Activated B cell treated with CpG ODN at 0.5 μM for 24 hours (primary cell): ENCODE results near the gene GRK1. TPM values are rescaled to one million over a fixed set of nuclear protein-coding genes. Genes with fewer than 3 reads are reported as not detected.
"Not testable (repeated sequence)": the region's sequence is repeated elsewhere in the genome, so short reads cannot be mapped to it uniquely, and the experiment has no call there.

ENCODE experiments used
- ATAC-seq: fragments of 200-7000 bp; cut with Tn5 transposase; one replicate; pipeline ENCODE4 v1.10.0; 2021; ENCODE audit warnings: low read depth, mild to moderate bottlenecking, moderate library complexity
- CTCF ChIA-PET: fragments of 350-600 bp; sonication (Branson Sonifier 250); formaldehyde crosslinking; loops from one replicate; lab custom pipeline; 2021; ENCODE audit warnings: antibody characterized with exemption; lab: Charles Lee
- POLR2A ChIA-PET: fragments of 350-600 bp; sonication (Branson Sonifier 250); formaldehyde crosslinking; loops from one replicate; lab custom pipeline; 2021; ENCODE audit warnings: antibody characterized with exemption; lab: Charles Lee
- DNase-seq: peaks from one replicate; pipeline ENCODE4 v3.0.0; 2022
- H3K27ac Mint-ChIP-seq: one replicate; pipeline ENCODE4 v1.8.0; 2020; ENCODE audit warnings: mixed read lengths
- H3K27me3 Mint-ChIP-seq: one replicate; pipeline ENCODE4 v1.8.0; 2021; ENCODE audit warnings: mixed read lengths
- H3K36me3 Mint-ChIP-seq: one replicate; pipeline ENCODE4 v1.8.0; 2021; ENCODE audit warnings: low read depth, mixed read lengths
- H3K4me1 Mint-ChIP-seq: one replicate; pipeline ENCODE4 v1.8.0; 2021; ENCODE audit warnings: mixed read lengths
- H3K4me3 Mint-ChIP-seq: one replicate; pipeline ENCODE4 v1.8.0; 2020; ENCODE audit warnings: mild to moderate bottlenecking, mixed read lengths
- H3K9me3 Mint-ChIP-seq: one replicate; pipeline ENCODE4 v1.8.0; 2020; ENCODE audit warnings: mixed read lengths
- intact Hi-C: fragments of 100-400 bp; cut with micrococcal nuclease; formaldehyde crosslinking; loops from one replicate; pipeline ENCODE4 v1.15.1; 2024
- total RNA-seq: library from RNA; stranded (reverse); gene quantifications from 2 replicates; pipeline ENCODE4 v1.2.3, GENCODE V29; 2022
- TF ChIP-seq, protein P1 (sequence below): fragments of 200-600 bp; IDR thresholded peaks from one replicate; pipeline ENCODE4 v1.8.0; 2022; ENCODE audit warnings: antibody characterized with exemption, mild to moderate bottlenecking

The GRK1 gene
- total RNA-seq, 1 donor from 2014 or later, result 0.07 TPM

DNA sequence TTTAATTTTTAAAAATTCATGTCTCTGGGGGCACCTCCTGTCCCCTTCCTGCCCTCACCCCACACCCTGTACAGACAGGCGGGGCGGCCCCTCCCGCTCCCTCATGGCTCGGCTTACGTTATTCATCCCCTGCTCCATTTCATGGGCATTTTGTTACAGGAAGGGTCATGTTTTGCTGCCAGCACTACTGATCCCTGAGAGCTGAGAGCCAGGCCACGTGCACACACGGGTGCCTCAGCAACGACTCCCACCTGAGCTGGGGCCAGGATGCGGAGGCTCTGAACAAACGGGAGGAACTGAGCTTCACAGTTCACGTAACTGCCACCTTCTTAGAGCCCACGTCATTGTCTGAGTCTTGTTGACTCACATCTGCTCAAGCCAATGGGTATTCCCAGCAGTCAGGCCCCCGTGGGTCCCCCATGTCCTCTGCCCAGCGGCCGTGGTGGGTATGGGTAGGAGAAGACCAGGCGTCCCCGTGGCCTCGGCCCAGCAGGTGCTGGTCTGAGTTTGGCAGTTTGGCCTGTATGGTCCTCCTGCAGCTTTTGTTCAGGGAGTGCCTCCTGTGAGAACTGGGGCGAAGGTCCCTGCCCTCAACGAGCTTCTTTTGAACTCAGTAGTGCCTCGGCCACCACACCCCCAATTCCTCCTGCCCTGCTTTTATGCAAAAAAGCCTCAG, 75.6 kb downstream of the GRK1 start:
- H3K27me3 Mint-ChIP-seq, result peaks cover 13% of the 10 kb centered on the region
- ChIA-PET CTCF (no interaction called here), POLR2A (no interaction called here)
- H3K27ac Mint-ChIP-seq, result no peak overlapping the region
- no peaks in the 10 kb centered on the region for H3K36me3 Mint-ChIP-seq
- TF ChIP-seq, protein P1, sequence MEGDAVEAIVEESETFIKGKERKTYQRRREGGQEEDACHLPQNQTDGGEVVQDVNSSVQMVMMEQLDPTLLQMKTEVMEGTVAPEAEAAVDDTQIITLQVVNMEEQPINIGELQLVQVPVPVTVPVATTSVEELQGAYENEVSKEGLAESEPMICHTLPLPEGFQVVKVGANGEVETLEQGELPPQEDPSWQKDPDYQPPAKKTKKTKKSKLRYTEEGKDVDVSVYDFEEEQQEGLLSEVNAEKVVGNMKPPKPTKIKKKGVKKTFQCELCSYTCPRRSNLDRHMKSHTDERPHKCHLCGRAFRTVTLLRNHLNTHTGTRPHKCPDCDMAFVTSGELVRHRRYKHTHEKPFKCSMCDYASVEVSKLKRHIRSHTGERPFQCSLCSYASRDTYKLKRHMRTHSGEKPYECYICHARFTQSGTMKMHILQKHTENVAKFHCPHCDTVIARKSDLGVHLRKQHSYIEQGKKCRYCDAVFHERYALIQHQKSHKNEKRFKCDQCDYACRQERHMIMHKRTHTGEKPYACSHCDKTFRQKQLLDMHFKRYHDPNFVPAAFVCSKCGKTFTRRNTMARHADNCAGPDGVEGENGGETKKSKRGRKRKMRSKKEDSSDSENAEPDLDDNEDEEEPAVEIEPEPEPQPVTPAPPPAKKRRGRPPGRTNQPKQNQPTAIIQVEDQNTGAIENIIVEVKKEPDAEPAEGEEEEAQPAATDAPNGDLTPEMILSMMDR, result no peak
- intact Hi-C loops, result no loop called here
- ATAC-seq (no peak), DNase-seq (no peak)
- H3K9me3 Mint-ChIP-seq, result no peaks in the 10 kb centered on the region
- no peak overlapping the region for H3K4me3 Mint-ChIP-seq
- peaks cover 11% of the 10 kb centered on the region for H3K4me1 Mint-ChIP-seq

DNA sequence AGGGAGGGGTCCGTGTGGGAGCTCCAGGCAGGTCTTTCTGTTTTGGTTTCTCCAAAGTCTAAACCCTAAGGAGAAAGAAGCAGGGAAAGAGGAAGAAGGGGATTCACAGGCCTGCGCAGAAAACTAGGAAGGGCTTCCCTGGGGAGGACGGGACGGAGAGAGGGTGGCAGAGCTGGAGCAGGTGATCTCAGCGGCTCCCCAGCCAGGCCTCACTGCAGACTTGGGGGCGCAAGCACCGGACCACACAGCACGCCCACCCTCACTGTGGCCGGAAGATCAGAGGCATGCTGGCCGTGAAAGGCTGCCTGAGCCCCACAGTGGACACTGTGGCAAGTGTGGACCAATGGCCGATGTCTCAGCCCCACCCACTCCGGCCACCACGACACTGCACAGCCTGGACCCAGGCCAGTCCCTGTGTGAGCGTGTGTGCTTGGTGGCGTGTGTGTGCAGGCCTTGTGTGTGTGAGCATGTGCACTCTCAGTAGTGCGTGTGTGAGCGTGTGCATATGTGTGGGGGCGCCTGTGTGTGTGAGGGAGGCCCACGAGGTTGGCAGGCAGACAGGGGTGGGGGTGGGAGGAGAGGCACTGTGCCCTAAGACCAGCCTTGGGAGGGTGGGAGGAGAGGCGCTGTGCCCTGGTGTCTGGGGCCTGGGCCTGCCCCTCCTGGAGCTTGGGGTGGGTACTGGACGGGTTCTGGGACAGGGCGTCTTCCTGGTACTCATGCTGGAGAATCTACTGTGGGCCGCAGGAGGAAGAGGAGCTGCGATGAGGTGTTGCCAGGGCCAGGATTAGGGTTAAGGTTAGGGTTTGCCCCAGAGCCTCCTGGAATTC, 76.6 kb downstream of the GRK1 start:
- no peak for DNase-seq
- peaks cover 13% of the 10 kb centered on the region for H3K27me3 Mint-ChIP-seq
- peaks cover 11% of the 10 kb centered on the region for H3K4me1 Mint-ChIP-seq
- no peak for ATAC-seq
- H3K27ac Mint-ChIP-seq, result no peak overlapping the region
- no peaks in the 10 kb centered on the region for H3K36me3 Mint-ChIP-seq
- no peak overlapping the region for H3K4me3 Mint-ChIP-seq
- POLR2A ChIA-PET, result no interaction called here
- TF ChIP-seq, protein P1, result no peak
- no peaks in the 10 kb centered on the region for H3K9me3 Mint-ChIP-seq
- CTCF ChIA-PET, result no interaction called here
- intact Hi-C loops, result no loop called here

DNA sequence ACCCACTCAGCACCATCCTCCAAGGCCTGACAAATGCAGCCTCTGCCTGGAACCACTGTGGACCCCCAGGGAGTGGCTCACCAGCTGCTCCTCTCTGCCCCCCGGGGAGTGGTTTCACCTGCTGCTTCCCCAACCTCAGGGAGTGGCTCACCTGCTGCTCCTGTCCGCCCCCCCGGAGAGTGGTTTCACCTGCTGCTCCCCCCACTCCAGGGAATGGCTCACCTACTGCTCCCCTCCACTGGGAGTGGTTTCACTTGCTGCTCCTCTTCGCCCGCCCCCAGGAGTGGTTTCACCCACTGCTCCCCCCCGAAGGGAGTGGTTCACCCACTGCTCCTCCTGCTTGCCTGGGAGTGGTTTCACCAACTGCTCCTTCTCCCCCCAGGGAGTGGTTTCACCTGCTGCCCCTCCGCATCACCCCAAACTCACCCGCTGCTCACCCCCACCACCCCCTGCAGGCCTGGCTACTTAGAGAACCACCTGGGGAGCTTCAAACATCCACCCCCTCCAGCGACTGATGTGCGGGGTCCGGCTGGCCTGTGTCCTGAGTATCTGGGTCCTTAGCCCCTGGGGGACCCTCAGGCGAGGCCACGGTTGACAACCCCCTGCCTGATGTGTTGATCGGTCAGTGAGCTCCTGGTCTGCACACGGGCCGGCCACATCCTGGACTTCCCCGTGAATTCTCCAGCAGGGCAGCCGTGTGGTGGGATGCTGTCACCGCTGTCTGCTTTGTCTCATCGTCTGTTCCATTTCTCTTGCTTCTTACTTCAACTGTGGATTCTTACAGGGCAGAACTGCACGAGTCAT, 77.4 kb downstream of the GRK1 start:
- ATAC-seq, result no peak
- Mint-ChIP-seq H3K4me3 (no peak overlapping the region), H3K4me1 (peaks cover 11% of the 10 kb centered on the region), H3K27me3 (peaks cover 13% of the 10 kb centered on the region), H3K27ac (no peak overlapping the region), H3K9me3 (no peaks in the 10 kb centered on the region), H3K36me3 (no peaks in the 10 kb centered on the region)
- intact Hi-C loops, result no loop called here
- POLR2A ChIA-PET, result no interaction called here
- TF ChIP-seq, protein P1, result no peak
- no peak for DNase-seq
- CTCF ChIA-PET, result no interaction called here

DNA sequence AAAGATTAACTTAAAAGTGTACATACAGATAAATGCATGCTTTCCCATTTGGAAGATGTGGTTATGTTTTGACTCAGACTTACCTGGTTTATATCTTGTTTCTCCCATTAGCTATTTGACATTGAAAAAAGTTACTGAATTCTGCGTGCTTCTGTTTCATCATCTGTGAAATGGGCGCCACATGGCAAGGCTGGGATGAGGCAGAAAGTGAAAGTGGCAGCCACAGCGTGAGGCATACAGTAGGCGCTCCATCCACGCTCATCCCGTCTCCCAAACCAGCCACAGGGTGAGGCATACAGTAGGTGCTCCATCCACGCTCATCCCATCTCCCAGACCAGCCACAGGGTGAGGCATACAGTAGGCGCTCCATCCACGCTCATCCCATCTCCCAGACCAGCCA, 78.0 kb downstream of the GRK1 start:
- TF ChIP-seq, protein P1, result no peak
- H3K9me3 Mint-ChIP-seq, result no peaks in the 10 kb centered on the region
- ATAC-seq (no peak), DNase-seq (no peak)
- H3K4me1 Mint-ChIP-seq, result peaks cover 11% of the 10 kb centered on the region
- H3K27ac Mint-ChIP-seq, result no peak overlapping the region
- intact Hi-C loops, result no loop called here
- no peaks in the 10 kb centered on the region for H3K36me3 Mint-ChIP-seq
- no peak overlapping the region for H3K4me3 Mint-ChIP-seq
- H3K27me3 Mint-ChIP-seq, result peaks cover 10% of the 10 kb centered on the region
- ChIA-PET CTCF (no interaction called here), POLR2A (no interaction called here)

DNA sequence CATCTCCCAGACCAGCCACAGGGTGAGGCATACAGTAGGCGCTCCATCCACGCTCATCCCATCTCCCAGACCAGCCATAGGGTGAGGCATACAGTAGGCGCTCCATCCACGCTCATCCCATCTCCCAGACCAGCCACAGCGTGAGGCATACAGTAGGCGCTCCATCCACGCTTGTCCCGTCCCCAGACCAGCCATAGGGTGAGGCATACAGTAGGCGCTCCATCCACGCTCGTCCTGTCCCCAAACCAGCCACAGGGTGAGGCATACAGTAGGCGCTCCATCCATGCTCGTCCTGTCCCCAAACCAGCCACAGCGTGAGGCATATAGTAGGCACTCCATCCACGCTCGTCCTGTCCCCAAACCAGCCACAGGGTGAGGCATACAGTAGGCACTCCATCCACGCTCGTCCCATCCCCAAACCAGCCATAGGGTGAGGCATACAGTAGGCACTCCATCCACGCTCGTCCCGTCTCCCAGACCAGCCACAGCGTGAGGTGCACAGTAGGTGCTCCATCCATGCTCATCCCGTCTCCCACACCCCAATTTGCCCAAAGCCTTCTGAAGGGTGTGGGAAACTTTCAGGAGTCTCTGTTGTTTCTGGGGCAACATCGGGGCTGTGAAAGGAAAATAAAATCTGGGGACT, 78.6 kb downstream of the GRK1 start:
- H3K9me3 Mint-ChIP-seq, DNase-seq, H3K36me3 Mint-ChIP-seq, H3K4me3 Mint-ChIP-seq, intact Hi-C loops, ATAC-seq, CTCF ChIA-PET, H3K27me3 Mint-ChIP-seq, H3K27ac Mint-ChIP-seq, POLR2A ChIA-PET: not testable (repeated sequence)
- H3K4me1 Mint-ChIP-seq, result peaks cover 11% of the 10 kb centered on the region
